ENCODE data around the gene ZC3H6.

GRCh38 chr2:112311932-112312331 is 36.5 kb downstream of the ZC3H6 start:
- TF ChIP-seq CTCF (IDR thresholded peaks at IDR 0.05; ENCODE audit: low read depth, low read length) (no peak), POLR2A (IDR thresholded peaks at IDR 0.05; ENCODE audit: extremely low read depth, insufficient read length) (no peak), MYC (IDR thresholded peaks at IDR 0.05; ENCODE audit: low read depth, low read length) (no peak)
